T-cell (primary cell): ENCODE data around the gene SLC7A10. TPM values are rescaled to one million over a fixed set of nuclear protein-coding genes. Genes with fewer than 3 reads are reported as not detected.

Source experiments
- ATAC-seq, 4 experiments: fragments of 200-7000 bp in 3 of 4; fragments of 150-1000 bp in 1 of 4; cut with Tn5 transposase; replicated peaks in 1 of 4; 1 replicate in 3 of 4; 2 replicates in 1 of 4; pipeline ENCODE4 v1.10.0; 2021; ENCODE audit warnings: moderate library complexity in 3 of 4, mild to moderate bottlenecking in 2 of 4, moderate number of reproducible peaks in 1 of 4
- CTCF ChIA-PET, 2 donors: fragments of 300-600 bp; sonication (Branson Sonifier 250); formaldehyde crosslinking; loops; one replicate each; lab custom pipeline; 2022; ENCODE audit warnings: antibody characterized with exemption in 2 of 2; lab: Charles Lee
- POLR2A ChIA-PET, 2 donors: fragments of 300-600 bp; sonication (Branson Sonifier 250); formaldehyde crosslinking; loops; one replicate each; lab custom pipeline; 2022; ENCODE audit warnings: antibody characterized with exemption in 2 of 2; lab: Charles Lee
- DNase-seq, 35 experiments: peaks; one replicate each; pipeline versions ENCODE4 v3.0.0 to v3.0.0-alpha.2; 2013 to 2023
- H3K27ac ChIP-seq: one replicate; pipeline ENCODE4 v1.5.1; 2013; ENCODE audit warnings: low read length
- H3K27me3 ChIP-seq, 2 experiments: replicated peaks in 1 of 2; 1 replicate in 1 of 2; 2 replicates in 1 of 2; pipeline versions ENCODE4 v1.6.1 to v1.7.0; 2013; ENCODE audit warnings: low read length in 1 of 2, mixed read lengths in 1 of 2; ENCODE audit not compliant: control insufficient read depth in 2 of 2, insufficient read depth in 2 of 2; ENCODE audit errors: extremely low read depth in 1 of 2
- H3K36me3 ChIP-seq, 2 donors: 1 replicate in 1 of 2; 2 replicates in 1 of 2; pipeline versions ENCODE4 v1.6.1 to v1.7.0; 2013; ENCODE audit warnings: low read length in 1 of 2; ENCODE audit not compliant: control insufficient read depth in 2 of 2, insufficient read depth in 1 of 2; ENCODE audit errors: extremely low read depth in 1 of 2
- H3K4me1 ChIP-seq, 2 experiments: 1 replicate in 1 of 2; 2 replicates in 1 of 2; pipeline versions ENCODE4 v1.6.1 to v1.7.0; 2013; ENCODE audit warnings: low read length in 2 of 2, mixed read lengths in 1 of 2; ENCODE audit not compliant: insufficient read depth in 2 of 2, control insufficient read depth in 1 of 2; ENCODE audit errors: extremely low read depth in 1 of 2
- H3K4me3 ChIP-seq, 2 donors: 1 replicate in 1 of 2; 2 replicates in 1 of 2; pipeline versions ENCODE4 v1.5.1 to v1.7.0; 2013; ENCODE audit warnings: mild to moderate bottlenecking in 2 of 2, low read length in 1 of 2, moderate library complexity in 1 of 2; ENCODE audit not compliant: control insufficient read depth in 1 of 2; ENCODE audit errors: extremely low read depth in 1 of 2
- H3K9me3 ChIP-seq: 2 replicates; pipeline ENCODE4 v1.7.0; 2013
- H3K27ac Mint-ChIP-seq, 2 donors: one replicate each; pipeline ENCODE4 v1.8.0; 2020 to 2021; ENCODE audit warnings: mild to moderate bottlenecking in 2 of 2, mixed read lengths in 2 of 2
- H3K27me3 Mint-ChIP-seq, 2 donors: one replicate each; pipeline ENCODE4 v1.8.0; 2021 to 2022; ENCODE audit warnings: mixed read lengths in 2 of 2
- H3K36me3 Mint-ChIP-seq: one replicate; pipeline ENCODE4 v1.8.0; 2021; ENCODE audit warnings: mixed read lengths
- H3K4me1 Mint-ChIP-seq, 3 donors: one replicate each; pipeline ENCODE4 v1.8.0; 2020 to 2022; ENCODE audit warnings: mixed read lengths in 3 of 3, mild to moderate bottlenecking in 1 of 3
- H3K4me3 Mint-ChIP-seq, 3 donors: one replicate each; pipeline ENCODE4 v1.8.0; 2020 to 2022; ENCODE audit warnings: mild to moderate bottlenecking in 3 of 3, mixed read lengths in 3 of 3, moderate library complexity in 3 of 3
- H3K9me3 Mint-ChIP-seq, 3 donors: one replicate each; pipeline ENCODE4 v1.8.0; 2020 to 2022; ENCODE audit warnings: mixed read lengths in 3 of 3
- WGBS: methylation state at CpG from one replicate; pipeline ENCODE4 v1.1.5; 2013; ENCODE audit warnings: missing lambda C conversion rate; ENCODE audit not compliant: insufficient coverage; 5-methylcytosine and 5-hydroxymethylcytosine counted together
- total RNA-seq, 35 experiments: library from RNA in 6 of 35; stranded (reverse) in 6 of 35; fragments of 120-200 nt in 1 of 35; gene quantifications; one replicate each; pipeline versions ENCODE4 v1.2.1 to v1.2.4 and lab custom pipeline; 2013 to 2026

The SLC7A10 gene
- total RNA-seq, 5 donors from 2014 or later (not counting 1 experiment from before 2014, with no cell fraction given) = not detected

DNA sequence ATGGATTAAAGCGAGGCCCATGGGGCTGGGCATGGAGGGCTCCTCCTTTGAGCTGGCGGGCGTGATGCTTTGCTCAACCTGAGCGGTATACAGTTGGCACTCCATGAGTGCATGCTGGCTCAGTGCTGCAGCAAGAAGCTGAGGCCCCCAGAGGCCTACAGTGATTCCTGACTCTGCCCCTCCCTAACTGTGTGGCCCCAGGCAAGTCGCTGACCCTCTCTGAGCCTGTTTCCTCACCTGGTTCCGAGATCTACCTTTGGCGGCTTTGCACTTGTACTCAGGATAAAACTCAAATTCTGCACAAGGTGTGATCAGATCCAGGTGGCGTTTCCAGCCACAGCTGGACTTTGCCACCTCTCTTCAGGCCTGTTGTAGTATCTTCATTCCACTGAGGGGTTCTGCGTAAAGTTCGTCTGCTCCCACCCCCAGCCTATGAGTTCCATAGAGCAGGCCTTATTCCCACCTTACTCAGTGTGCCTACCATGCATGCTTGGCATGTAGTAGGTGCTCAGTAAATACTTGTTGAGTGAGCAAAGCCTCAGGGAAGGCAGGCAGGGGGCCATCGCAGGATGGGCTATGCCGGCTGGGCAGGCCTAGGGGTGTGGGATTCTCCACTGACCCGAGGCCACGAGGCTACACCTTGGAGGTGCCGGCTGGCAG lies 23.6 kb downstream of the SLC7A10 start:
- ChIA-PET POLR2A (no interaction called here), CTCF (no interaction called here)
- no peaks in the 10 kb centered on the region for H3K36me3 Mint-ChIP-seq
- no peak overlapping the region for H3K27ac Mint-ChIP-seq
- no peaks in the 10 kb centered on the region for H3K4me1 ChIP-seq
- H3K9me3 Mint-ChIP-seq = no peaks in the 10 kb centered on the region
- no peaks in the 10 kb centered on the region for H3K9me3 ChIP-seq
- WGBS = 93% methylated on average over 13 of the region's 15 CpGs
- no peak overlapping the region for H3K4me3 Mint-ChIP-seq
- H3K4me3 ChIP-seq = no peak overlapping the region
- no peak for DNase-seq
- no peaks in the 10 kb centered on the region for H3K36me3 ChIP-seq
- no peaks in the 10 kb centered on the region for H3K4me1 Mint-ChIP-seq
- H3K27me3 ChIP-seq = peaks cover 0 to 18% of the 10 kb centered on the region in 2 experiments
- ATAC-seq = no peak
- peaks cover 4 to 9% of the 10 kb centered on the region in 2 donors for H3K27me3 Mint-ChIP-seq
- H3K27ac ChIP-seq = no peak overlapping the region

GRCh38 chr19:33201473-33201872 lies 24.2 kb downstream of the SLC7A10 start:
- H3K27me3 ChIP-seq = peaks cover 0 to 24% of the 10 kb centered on the region in 2 experiments
- ATAC-seq (no peak), DNase-seq (no peak)
- no peaks in the 10 kb centered on the region for H3K4me1 ChIP-seq
- H3K4me1 Mint-ChIP-seq = no peaks in the 10 kb centered on the region
- H3K4me3 ChIP-seq = no peak overlapping the region
- H3K9me3 Mint-ChIP-seq = no peaks in the 10 kb centered on the region
- H3K4me3 Mint-ChIP-seq = no peak overlapping the region
- no peak overlapping the region for H3K27ac ChIP-seq
- 83% methylated on average over 6 of the region's 6 CpGs for WGBS
- H3K27me3 Mint-ChIP-seq = peaks cover 10 to 14% of the 10 kb centered on the region in 2 donors
- H3K36me3 Mint-ChIP-seq = no peaks in the 10 kb centered on the region
- ChIA-PET CTCF (no interaction called here), POLR2A (no interaction called here)
- H3K9me3 ChIP-seq = no peaks in the 10 kb centered on the region
- H3K36me3 ChIP-seq = no peaks in the 10 kb centered on the region
- no peak overlapping the region for H3K27ac Mint-ChIP-seq

DNA sequence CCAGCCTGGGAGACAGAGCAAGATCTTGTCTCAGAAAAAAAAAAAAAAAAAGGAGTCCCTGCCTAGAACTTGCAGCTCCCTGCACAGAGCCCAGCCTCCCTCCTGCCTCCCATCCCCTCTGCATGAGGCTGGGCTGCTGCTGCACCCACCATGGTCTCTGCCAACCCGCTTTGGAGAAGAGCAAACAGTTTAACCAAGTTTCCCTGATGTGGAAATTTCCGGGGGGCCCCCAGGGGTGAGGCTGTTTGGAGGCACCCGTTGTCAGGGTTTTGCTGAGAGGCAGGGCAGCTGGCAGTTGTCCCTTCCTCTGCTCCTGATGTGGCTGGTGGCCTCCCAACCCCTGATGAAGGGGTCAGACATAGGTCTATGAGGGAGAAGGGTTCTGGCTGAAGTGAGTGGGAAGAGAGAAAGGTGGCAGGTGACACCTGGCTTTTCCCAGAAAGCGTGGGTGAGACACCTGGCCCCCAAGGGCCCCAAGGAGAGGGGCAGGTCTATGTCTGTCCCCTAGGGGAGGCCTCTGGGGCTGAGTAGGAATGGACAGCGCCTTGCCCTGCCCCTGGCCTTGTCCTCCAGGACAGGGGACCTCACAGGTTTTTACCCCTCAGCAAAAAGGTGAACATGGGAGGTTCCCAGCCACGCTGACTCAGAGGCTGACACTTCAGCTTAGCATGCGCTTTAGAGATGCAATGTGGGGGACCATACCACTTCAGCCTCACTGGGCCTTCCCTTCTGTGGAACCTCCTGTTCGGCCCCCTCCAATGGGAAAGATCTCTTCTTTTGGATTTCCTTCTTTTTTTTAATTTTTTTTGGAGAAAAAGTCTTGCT lies 26.0 kb downstream of the SLC7A10 start:
- Mint-ChIP-seq H3K36me3 (no peaks in the 10 kb centered on the region), H3K4me1 (peaks cover 0 to 3% (median 0%) of the 10 kb centered on the region in 3 donors), H3K27ac (no peak overlapping the region), H3K9me3 (no peaks in the 10 kb centered on the region), H3K27me3 (peaks cover 14 to 21% of the 10 kb centered on the region in 2 donors), H3K4me3 (no peak overlapping the region)
- H3K27ac ChIP-seq = no peak overlapping the region
- POLR2A ChIA-PET = no interaction called here
- CTCF ChIA-PET = no interaction called here
- H3K4me1 ChIP-seq = peaks cover 0 to 4% of the 10 kb centered on the region in 2 experiments
- no peak overlapping the region for H3K4me3 ChIP-seq
- ATAC-seq (no peak), DNase-seq (no peak)
- peaks cover 0 to 38% of the 10 kb centered on the region in 2 experiments for H3K27me3 ChIP-seq
- H3K36me3 ChIP-seq = no peaks in the 10 kb centered on the region
- WGBS = 68% methylated on average over 5 of the region's 8 CpGs
- H3K9me3 ChIP-seq = no peaks in the 10 kb centered on the region

DNA sequence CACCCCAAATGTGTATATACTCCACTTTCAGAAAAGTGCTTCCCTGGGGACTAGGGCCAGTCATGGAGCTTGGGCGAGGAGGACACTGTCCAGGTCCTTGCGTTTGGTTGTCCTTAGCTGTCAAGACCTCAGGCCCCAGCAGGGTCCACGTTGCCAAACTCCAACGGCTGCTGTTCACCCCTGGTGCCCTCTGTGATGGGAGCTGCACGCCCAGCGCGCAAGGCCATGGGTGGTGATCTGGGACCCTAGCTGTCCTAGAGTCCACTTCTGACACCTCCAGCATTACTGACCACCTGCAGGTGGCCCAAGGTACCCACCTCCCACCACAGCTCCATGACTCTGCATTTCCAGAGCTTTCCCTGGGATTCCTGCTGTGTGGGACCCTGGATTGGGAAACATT lies 27.5 kb downstream of the SLC7A10 start:
- Mint-ChIP-seq H3K4me3 (no peak overlapping the region), H3K36me3 (no peaks in the 10 kb centered on the region), H3K4me1 (peaks cover 0 to 4% (median 4%) of the 10 kb centered on the region in 3 donors), H3K27ac (no peak overlapping the region), H3K27me3 (peaks cover 19 to 28% of the 10 kb centered on the region in 2 donors), H3K9me3 (no peaks in the 10 kb centered on the region)
- WGBS = 83% methylated on average over 7 of the region's 7 CpGs
- no peak for ATAC-seq
- peaks cover 0 to 4% of the 10 kb centered on the region in 2 experiments for H3K4me1 ChIP-seq
- H3K27ac ChIP-seq = no peak overlapping the region
- no peak for DNase-seq
- CTCF ChIA-PET = no interaction called here
- H3K4me3 ChIP-seq = no peak overlapping the region
- H3K9me3 ChIP-seq = no peaks in the 10 kb centered on the region
- POLR2A ChIA-PET = no interaction called here
- no peaks in the 10 kb centered on the region for H3K36me3 ChIP-seq
- H3K27me3 ChIP-seq = peaks cover 0 to 44% of the 10 kb centered on the region in 2 experiments

- no peaks in the 10 kb centered on the region for H3K9me3 Mint-ChIP-seq
- H3K9me3 ChIP-seq = no peaks in the 10 kb centered on the region
- H3K27ac ChIP-seq = no peak overlapping the region
- no peak overlapping the region for H3K27ac Mint-ChIP-seq
- no peak overlapping the region for H3K4me3 ChIP-seq
- no peaks in the 10 kb centered on the region for H3K36me3 Mint-ChIP-seq
- ATAC-seq (no peak), DNase-seq (no peak)
- H3K27me3 Mint-ChIP-seq = peaks cover 25 to 34% of the 10 kb centered on the region in 2 donors
- peaks cover 0 to 6% (median 4%) of the 10 kb centered on the region in 3 donors for H3K4me1 Mint-ChIP-seq
- H3K4me1 ChIP-seq = peaks cover 0 to 4% of the 10 kb centered on the region in 2 experiments
- peaks cover 0 to 49% of the 10 kb centered on the region in 2 experiments for H3K27me3 ChIP-seq
- POLR2A ChIA-PET = no interaction called here
- no peaks in the 10 kb centered on the region for H3K36me3 ChIP-seq
- CTCF ChIA-PET = no interaction called here
- WGBS = 74% methylated on average over 9 of the region's 11 CpGs
- H3K4me3 Mint-ChIP-seq = no peak overlapping the region
Measured at GRCh38 chr19:33197591-33198000, 28.1 kb downstream of the SLC7A10 start.

DNA sequence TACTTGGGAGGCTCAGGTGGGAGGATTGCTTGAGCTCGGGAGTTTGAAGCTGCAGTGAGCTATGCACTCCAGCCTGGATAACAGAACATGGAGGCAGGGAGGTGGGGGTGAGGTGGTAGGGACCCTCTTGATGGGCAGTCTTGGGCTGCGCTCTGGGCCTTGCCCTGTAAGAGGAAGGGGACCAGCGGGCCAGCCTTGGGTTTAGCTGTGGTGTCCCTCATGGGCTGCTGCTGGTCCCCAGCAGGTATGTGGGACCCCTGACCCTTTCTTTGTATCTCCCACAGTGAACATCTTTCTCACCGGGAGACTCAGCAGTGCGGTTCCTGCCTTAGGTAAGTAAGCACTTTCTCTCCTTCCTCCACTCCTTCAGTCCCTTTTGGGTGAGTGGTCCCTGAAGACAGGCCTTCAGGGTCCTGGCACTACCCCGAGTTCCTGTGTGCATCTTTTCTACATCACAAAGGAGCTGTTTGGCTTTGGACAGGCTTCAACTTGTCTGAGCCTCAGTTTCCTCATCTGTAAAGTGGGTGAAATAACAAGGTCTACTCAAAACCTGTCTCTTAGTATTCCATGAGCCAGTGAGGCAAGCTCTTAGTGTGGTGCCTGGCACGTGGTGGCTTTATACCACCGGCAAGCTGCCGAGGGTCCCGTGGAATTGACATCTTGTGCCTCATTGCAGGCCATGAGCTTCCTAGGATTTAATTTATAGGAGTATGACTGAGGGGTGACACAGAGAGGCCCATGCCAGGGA lies 29.0 kb downstream of the SLC7A10 start:
- no peak for DNase-seq
- no peaks in the 10 kb centered on the region for H3K36me3 ChIP-seq
- Mint-ChIP-seq H3K4me3 (no peak overlapping the region), H3K27me3 (peaks cover 34 to 44% of the 10 kb centered on the region in 2 donors), H3K4me1 (peaks cover 0 to 6% (median 4%) of the 10 kb centered on the region in 3 donors), H3K36me3 (no peaks in the 10 kb centered on the region), H3K9me3 (no peaks in the 10 kb centered on the region), H3K27ac (no peak overlapping the region)
- peaks cover 0 to 53% of the 10 kb centered on the region in 2 experiments for H3K27me3 ChIP-seq
- H3K27ac ChIP-seq = no peak overlapping the region
- ChIA-PET CTCF (no interaction called here), POLR2A (no interaction called here)
- H3K4me3 ChIP-seq = no peak overlapping the region
- H3K9me3 ChIP-seq = no peaks in the 10 kb centered on the region
- no peak for ATAC-seq
- WGBS = 93% methylated on average over 7 of the region's 10 CpGs
- H3K4me1 ChIP-seq = peaks cover 0 to 4% of the 10 kb centered on the region in 2 experiments
